Caco-2 (cell line): ENCODE data around the gene ZNF407. TPM values are rescaled to one million over a fixed set of nuclear protein-coding genes. Genes with fewer than 3 reads are reported as not detected.

Experiments used
- BruUV-seq: library from RNA; stranded (reverse); fragments of 400-500 nt; replicated peaks from 2 replicates; lab custom pipeline; 2021; lab: Mats Ljungman, UMichigan
- CTCF ChIA-PET: fragments of 300-600 bp; sonication (Branson Sonifier 250); formaldehyde crosslinking; loops from one replicate; lab custom pipeline; 2022; ENCODE audit warnings: antibody characterized with exemption; lab: Charles Lee
- POLR2A ChIA-PET: fragments of 300-600 bp; sonication (Branson Sonifier 250); formaldehyde crosslinking; loops from one replicate; lab custom pipeline; 2022; ENCODE audit warnings: antibody characterized with exemption; lab: Charles Lee
- DNase-seq, 2 experiments: peaks; one replicate each; pipeline versions ENCODE4 v3.0.0 to v3.0.0-alpha.2; 2020 to 2022
- H3K27me3 ChIP-seq: replicated peaks from 2 replicates; pipeline ENCODE4 v1.6.0; 2011; ENCODE audit warnings: low read length; ENCODE audit not compliant: control insufficient read depth, insufficient read depth
- H3K36me3 ChIP-seq: 2 replicates; pipeline ENCODE4 v1.5.1; 2011; ENCODE audit warnings: low read length; ENCODE audit not compliant: control insufficient read depth, insufficient read depth
- H3K4me1 ChIP-seq: fragments of 250-450 bp; sonication (Bioruptor Pico); 2 replicates; pipeline ENCODE4 v1.5.1; 2020; ENCODE audit warnings: mild to moderate bottlenecking
- H3K4me3 ChIP-seq: 2 replicates; pipeline ENCODE4 v1.5.1; 2011; ENCODE audit warnings: low read depth, mild to moderate bottlenecking, control low read depth, low read length
- H3K9me3 ChIP-seq: fragments of 250-450 bp; sonication (Bioruptor Pico); 2 replicates; pipeline ENCODE4 v1.5.1; 2020; ENCODE audit warnings: mild to moderate bottlenecking, moderate library complexity
- H3K27ac Mint-ChIP-seq: one replicate; pipeline ENCODE4 v1.8.0; 2022; ENCODE audit warnings: mixed read lengths; ENCODE audit not compliant: unreplicated experiment
- H3K27me3 Mint-ChIP-seq: one replicate; pipeline ENCODE4 v1.8.0; 2022; ENCODE audit warnings: mixed read lengths; ENCODE audit not compliant: insufficient read depth, unreplicated experiment
- H3K36me3 Mint-ChIP-seq: one replicate; pipeline ENCODE4 v1.8.0; 2022; ENCODE audit warnings: mild to moderate bottlenecking, mixed read lengths; ENCODE audit not compliant: insufficient read depth, unreplicated experiment
- H3K4me1 Mint-ChIP-seq: one replicate; pipeline ENCODE4 v1.8.0; 2022; ENCODE audit warnings: low read depth, mixed read lengths; ENCODE audit not compliant: unreplicated experiment
- H3K4me3 Mint-ChIP-seq: one replicate; pipeline ENCODE4 v1.8.0; 2022; ENCODE audit warnings: mild to moderate bottlenecking, moderate library complexity, mixed read lengths; ENCODE audit not compliant: unreplicated experiment
- H3K9me3 Mint-ChIP-seq: one replicate; pipeline ENCODE4 v1.8.0; 2022; ENCODE audit warnings: mixed read lengths; ENCODE audit not compliant: unreplicated experiment
- intact Hi-C: fragments of 100-400 bp; cut with micrococcal nuclease; formaldehyde crosslinking; loops from one replicate; pipeline ENCODE4 v1.10.0; 2022; ENCODE audit not compliant: unreplicated experiment
- total RNA-seq: library from RNA; stranded (reverse); gene quantifications from 2 replicates; pipeline ENCODE4 v1.2.3, GENCODE V29; 2022
- TF ChIP-seq, protein P1 (sequence below), 2 experiments: fragments of 200-600 bp in 1 of 2; IDR thresholded peaks; 1 replicate in 1 of 2; 2 replicates in 1 of 2; pipeline versions ENCODE4 v1.5.1 to v1.8.0; 2011 to 2022; ENCODE audit warnings: antibody characterized with exemption in 1 of 2, control low read depth in 1 of 2, inconsistent platforms in 1 of 2, low read depth in 1 of 2, low read length in 1 of 2, mild to moderate bottlenecking in 1 of 2, moderate library complexity in 1 of 2; ENCODE audit not compliant: insufficient read depth in 1 of 2, severe bottlenecking in 1 of 2, unreplicated experiment in 1 of 2

ZNF407 gene
- total RNA-seq, 1 experiment from 2014 or later = 4.7 TPM

DNA sequence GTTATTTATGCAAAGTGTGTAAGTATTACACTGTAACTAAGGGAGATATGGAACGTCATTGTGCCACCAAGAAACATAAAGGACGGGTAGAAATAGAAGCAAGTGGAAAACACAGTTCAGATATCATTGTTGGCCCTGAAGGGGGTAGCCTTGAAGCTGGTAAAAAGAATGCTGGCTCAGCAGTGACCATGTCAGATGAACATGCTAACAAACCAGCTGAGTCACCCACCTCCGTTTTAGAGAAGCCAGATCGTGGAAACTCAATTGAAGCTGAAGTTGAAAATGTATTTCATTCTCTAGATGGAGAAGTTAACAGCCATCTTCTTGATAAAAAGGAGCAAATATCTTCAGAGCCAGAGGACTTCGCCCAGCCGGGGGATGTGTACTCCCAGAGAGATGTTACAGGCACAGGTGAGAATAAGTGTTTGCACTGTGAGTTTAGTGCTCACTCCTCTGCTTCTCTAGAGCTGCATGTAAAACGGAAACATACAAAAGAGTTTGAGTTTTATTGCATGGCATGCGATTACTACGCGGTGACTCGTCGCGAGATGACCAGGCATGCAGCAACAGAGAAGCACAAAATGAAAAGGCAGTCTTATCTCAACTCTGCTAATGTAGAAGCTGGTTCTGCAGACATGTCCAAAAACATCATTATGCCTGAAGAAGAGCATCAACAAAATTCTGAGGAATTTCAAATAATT, 36.1 kb downstream of the ZNF407 start:
- no peak for DNase-seq
- H3K9me3 ChIP-seq = no peaks in the 10 kb centered on the region
- TSS peak; percentile 16 for BruUV-seq
- H3K36me3 ChIP-seq = no peaks in the 10 kb centered on the region
- intact Hi-C loops = no loop called here
- H3K27me3 Mint-ChIP-seq = no peaks in the 10 kb centered on the region
- POLR2A ChIA-PET = no interaction called here
- no peak overlapping the region for H3K4me3 ChIP-seq
- H3K36me3 Mint-ChIP-seq = no peaks in the 10 kb centered on the region
- no peaks in the 10 kb centered on the region for H3K4me1 Mint-ChIP-seq
- no peak overlapping the region for H3K27ac Mint-ChIP-seq
- TF ChIP-seq, protein P1, sequence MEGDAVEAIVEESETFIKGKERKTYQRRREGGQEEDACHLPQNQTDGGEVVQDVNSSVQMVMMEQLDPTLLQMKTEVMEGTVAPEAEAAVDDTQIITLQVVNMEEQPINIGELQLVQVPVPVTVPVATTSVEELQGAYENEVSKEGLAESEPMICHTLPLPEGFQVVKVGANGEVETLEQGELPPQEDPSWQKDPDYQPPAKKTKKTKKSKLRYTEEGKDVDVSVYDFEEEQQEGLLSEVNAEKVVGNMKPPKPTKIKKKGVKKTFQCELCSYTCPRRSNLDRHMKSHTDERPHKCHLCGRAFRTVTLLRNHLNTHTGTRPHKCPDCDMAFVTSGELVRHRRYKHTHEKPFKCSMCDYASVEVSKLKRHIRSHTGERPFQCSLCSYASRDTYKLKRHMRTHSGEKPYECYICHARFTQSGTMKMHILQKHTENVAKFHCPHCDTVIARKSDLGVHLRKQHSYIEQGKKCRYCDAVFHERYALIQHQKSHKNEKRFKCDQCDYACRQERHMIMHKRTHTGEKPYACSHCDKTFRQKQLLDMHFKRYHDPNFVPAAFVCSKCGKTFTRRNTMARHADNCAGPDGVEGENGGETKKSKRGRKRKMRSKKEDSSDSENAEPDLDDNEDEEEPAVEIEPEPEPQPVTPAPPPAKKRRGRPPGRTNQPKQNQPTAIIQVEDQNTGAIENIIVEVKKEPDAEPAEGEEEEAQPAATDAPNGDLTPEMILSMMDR (IDR thresholded peaks at IDR 0.05; ENCODE audit: insufficient read depth in 1 of 2, low read depth in 1 of 2, low read length in 1 of 2, severe bottlenecking in 1 of 2, unreplicated experiment in 1 of 2) = no peak
- H3K27me3 ChIP-seq = no peaks in the 10 kb centered on the region
- CTCF ChIA-PET = no interaction called here
- no peak overlapping the region for H3K4me3 Mint-ChIP-seq
- no peaks in the 10 kb centered on the region for H3K9me3 Mint-ChIP-seq
- no peaks in the 10 kb centered on the region for H3K4me1 ChIP-seq

DNA sequence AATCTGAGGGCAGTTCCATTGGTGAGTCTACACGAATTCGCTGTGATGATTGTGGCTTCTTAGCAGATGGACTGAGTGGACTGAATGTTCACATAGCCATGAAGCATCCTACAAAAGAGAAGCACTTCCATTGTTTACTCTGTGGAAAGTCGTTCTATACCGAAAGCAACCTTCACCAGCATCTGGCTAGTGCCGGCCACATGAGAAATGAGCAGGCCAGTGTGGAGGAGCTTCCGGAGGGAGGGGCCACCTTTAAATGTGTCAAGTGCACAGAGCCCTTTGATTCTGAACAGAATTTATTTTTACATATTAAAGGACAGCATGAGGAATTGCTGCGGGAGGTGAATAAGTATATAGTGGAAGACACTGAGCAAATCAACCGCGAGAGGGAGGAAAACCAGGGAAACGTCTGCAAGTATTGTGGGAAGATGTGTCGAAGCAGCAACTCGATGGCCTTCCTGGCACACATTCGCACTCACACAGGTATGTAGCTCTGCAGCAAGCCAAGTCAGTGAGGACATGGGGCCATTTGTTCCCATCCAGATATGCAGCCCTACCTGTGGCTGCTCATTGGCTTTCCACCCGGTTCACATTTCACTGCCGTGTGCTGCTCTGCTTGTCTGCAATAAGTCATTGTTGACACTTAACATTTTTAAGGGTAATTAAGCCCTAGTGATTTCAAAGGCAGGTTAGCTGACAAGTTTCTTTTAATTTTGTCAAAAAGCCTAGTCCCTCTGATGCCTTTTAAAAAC, 37.7 kb downstream of the ZNF407 start:
- DNase-seq = no peak
- Histone ChIP-seq H3K9me3 (no peaks in the 10 kb centered on the region), H3K36me3 (no peaks in the 10 kb centered on the region), H3K4me3 (no peak overlapping the region), H3K27me3 (no peaks in the 10 kb centered on the region), H3K4me1 (no peaks in the 10 kb centered on the region)
- TF ChIP-seq, protein P1 (IDR thresholded peaks at IDR 0.05; ENCODE audit: insufficient read depth in 1 of 2, low read depth in 1 of 2, low read length in 1 of 2, severe bottlenecking in 1 of 2, unreplicated experiment in 1 of 2) = no peak
- intact Hi-C loops = no loop called here
- no TSS peak for BruUV-seq
- Mint-ChIP-seq H3K27me3 (no peaks in the 10 kb centered on the region), H3K4me1 (no peaks in the 10 kb centered on the region), H3K4me3 (no peak overlapping the region), H3K27ac (no peak overlapping the region), H3K9me3 (no peaks in the 10 kb centered on the region), H3K36me3 (no peaks in the 10 kb centered on the region)
- ChIA-PET CTCF (no interaction called here), POLR2A (no interaction called here)

- H3K4me3 Mint-ChIP-seq = no peak overlapping the region
- H3K36me3 Mint-ChIP-seq = no peaks in the 10 kb centered on the region
- H3K27ac Mint-ChIP-seq = no peak overlapping the region
- no peaks in the 10 kb centered on the region for H3K9me3 ChIP-seq
- no peaks in the 10 kb centered on the region for H3K36me3 ChIP-seq
- no peaks in the 10 kb centered on the region for H3K27me3 ChIP-seq
- BruUV-seq = no TSS peak
- H3K4me1 Mint-ChIP-seq = no peaks in the 10 kb centered on the region
- no peaks in the 10 kb centered on the region for H3K4me1 ChIP-seq
- H3K4me3 ChIP-seq = no peak overlapping the region
- POLR2A ChIA-PET = no interaction called here
- no peak for DNase-seq
- TF ChIP-seq, protein P1 (IDR thresholded peaks at IDR 0.05; ENCODE audit: insufficient read depth in 1 of 2, low read depth in 1 of 2, low read length in 1 of 2, severe bottlenecking in 1 of 2, unreplicated experiment in 1 of 2) = no peak
- H3K9me3 Mint-ChIP-seq = no peaks in the 10 kb centered on the region
- no peaks in the 10 kb centered on the region for H3K27me3 Mint-ChIP-seq
- intact Hi-C loops = no loop called here
- CTCF ChIA-PET = no interaction called here
Measured at GRCh38 chr18:74637070-74637469, 39.4 kb downstream of the ZNF407 start.
